HepG2 (cell line): Measurements from ENCODE around the gene NDUFV1.
"Not testable (repeated sequence)": the region's sequence is repeated elsewhere in the genome, so short reads cannot be mapped to it uniquely, and the experiment has no call there.

ENCODE experiments used
- CTCF ChIP-seq: sonication (generic); formaldehyde crosslinking; IDR thresholded peaks from 2 replicates; pipeline ENCODE4 v1.5.0; 2020; ENCODE audit warnings: mild to moderate bottlenecking, missing genetic modification reagents, moderate library complexity
- IKZF5 ChIP-seq: IDR thresholded peaks from 2 replicates; pipeline ENCODE4 v1.6.1; 2018; ENCODE audit warnings: missing genetic modification reagents, mild to moderate bottlenecking, missing compliant biosample characterization
- RFX1 ChIP-seq: fragments of 450-650 bp; IDR thresholded peaks from 2 replicates; pipeline ENCODE4 v1.6.1; 2017
- SAFB2 ChIP-seq: sonication (generic); formaldehyde crosslinking; IDR thresholded peaks from 2 replicates; pipeline ENCODE4 v1.5.1; 2020; ENCODE audit warnings: missing genetic modification reagents, low read depth, mild to moderate bottlenecking, borderline replicate concordance

GRCh38 chr11:67597963-67598362, 8.8 kb upstream of the NDUFV1 start:
- TF ChIP-seq SAFB2; CTCF (CRISPR knock-in tag); IKZF5; RFX1: not testable (repeated sequence)
